ENCODE results near the gene LHPP. TPM values are rescaled to one million over a fixed set of nuclear protein-coding genes. Genes with fewer than 3 reads are reported as not detected.

Gene LHPP
- total and polyA plus RNA-seq, 4 experiments from 2014 or later: 17.9 to 22.4 (median 19.2) TPM

DNA sequence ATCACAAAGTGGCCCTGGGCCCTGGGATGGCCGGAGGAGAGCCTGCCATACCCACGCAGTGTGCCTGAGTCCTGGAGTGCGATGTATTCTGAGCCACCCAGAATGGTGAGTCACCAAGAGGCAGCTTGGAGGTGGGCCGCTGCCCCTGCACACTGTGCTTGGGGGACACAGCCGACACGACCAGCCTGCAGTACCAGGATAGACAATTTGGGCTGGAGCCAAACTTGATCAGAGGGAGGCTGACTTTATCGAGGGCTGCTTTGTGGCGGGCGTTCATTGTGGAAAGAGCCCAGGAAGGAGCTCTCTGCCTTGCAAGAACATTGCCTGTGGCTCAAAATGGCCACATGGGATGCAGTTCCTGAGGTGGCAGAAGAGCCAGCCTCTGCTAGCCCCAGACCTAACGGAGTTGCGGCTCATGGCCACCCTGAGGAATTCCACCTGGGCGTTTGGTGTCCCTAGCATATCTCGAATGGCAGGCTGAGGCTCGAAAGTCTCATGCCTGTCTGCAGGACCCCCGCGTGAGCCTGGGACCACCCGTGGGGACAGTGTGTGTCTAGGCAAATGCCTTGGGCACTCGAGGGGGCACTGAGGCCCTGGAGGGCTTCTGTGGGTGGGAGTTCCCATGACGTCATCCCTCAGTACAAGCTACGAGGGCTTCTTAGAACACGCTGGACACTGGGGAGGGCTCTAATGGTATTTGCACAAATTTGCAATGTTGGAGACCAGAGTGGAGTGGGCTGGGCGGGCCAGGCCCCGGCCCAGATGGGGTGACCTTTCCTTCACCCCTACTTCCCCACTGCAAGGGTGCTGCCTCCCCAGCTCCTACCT, 79.7 kb downstream of the LHPP start:
- no peaks in the 10 kb centered on the region for H3K36me3 ChIP-seq (ENCODE audit: insufficient read depth, low read length)
- H3K27me3 Mint-ChIP-seq: no peaks in the 10 kb centered on the region
- no peaks in the 10 kb centered on the region for H3K36me3 Mint-ChIP-seq
- no peaks in the 10 kb centered on the region for H3K9me3 ChIP-seq (ENCODE audit: control insufficient read depth in 1 of 2, low read length in 2 of 2)
- intact Hi-C loops (cut with micrococcal nuclease): no loop called here
- peaks cover 3 to 20% (median 8%) of the 10 kb centered on the region in 4 donors for H3K4me1 Mint-ChIP-seq
- no peaks in the 10 kb centered on the region for H3K9me3 Mint-ChIP-seq
- H3K4me3 ChIP-seq (ENCODE audit: low read length in 2 of 2): no peak overlapping the region
- H3K27me3 ChIP-seq (ENCODE audit: insufficient read depth, low read length): no peaks in the 10 kb centered on the region
- peaks cover 15% of the 10 kb centered on the region for H3K4me1 ChIP-seq (ENCODE audit: insufficient read depth, low read length)
- no peak overlapping the region for H3K4me3 Mint-ChIP-seq
- H3K27ac Mint-ChIP-seq: no peak overlapping the region
- POLR2A ChIA-PET (ENCODE audit: partially characterized antibody): interaction anchor here (0.6 to 4.2 kb wide), 4 partner anchors 18 to 217 kb away, joined by 3 to 27 read pairs (median 6); partner anchors contain the start of gene FAM53B
- no peak overlapping the region for H3K27ac ChIP-seq (ENCODE audit: low read depth, low read length)
- CTCF ChIA-PET (ENCODE audit: partially characterized antibody): interaction anchor here (0.6 to 17.6 kb wide), 13 partner anchors 8 to 288 kb away, joined by 3 to 256 read pairs (median 3); partner anchors contain the start of gene FAM53B
- no peak for DNase-seq

DNA sequence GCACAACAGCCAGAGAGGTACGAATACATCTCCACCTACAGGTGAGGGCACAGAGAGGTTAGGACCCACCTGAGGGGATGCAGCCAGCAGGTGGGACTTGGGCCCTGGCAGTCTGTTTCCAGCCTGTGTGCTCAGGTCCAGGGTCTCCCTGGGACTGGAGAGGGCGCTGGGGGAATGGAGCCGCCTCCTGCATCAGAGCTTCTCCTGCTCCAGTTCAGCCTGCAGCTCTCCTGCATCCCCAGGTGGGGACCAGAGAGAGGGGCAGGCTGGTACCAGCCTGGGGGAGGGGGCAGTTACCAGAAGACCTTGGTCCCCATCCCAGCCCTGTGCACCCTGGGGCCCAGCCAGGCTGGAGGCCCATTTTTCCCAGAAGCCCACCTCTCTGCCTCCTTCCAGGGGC, 80.7 kb downstream of the LHPP start:
- no peaks in the 10 kb centered on the region for H3K27me3 ChIP-seq (ENCODE audit: insufficient read depth, low read length)
- H3K4me3 ChIP-seq (ENCODE audit: low read length in 2 of 2): no peak overlapping the region
- DNase-seq: no peak
- Mint-ChIP-seq H3K36me3 (no peaks in the 10 kb centered on the region), H3K4me1 (peaks cover 3 to 22% (median 9%) of the 10 kb centered on the region in 4 donors), H3K4me3 (no peak overlapping the region), H3K27ac (no peak overlapping the region), H3K9me3 (no peaks in the 10 kb centered on the region), H3K27me3 (no peaks in the 10 kb centered on the region)
- H3K4me1 ChIP-seq (ENCODE audit: insufficient read depth, low read length): peaks cover 15% of the 10 kb centered on the region
- no peaks in the 10 kb centered on the region for H3K9me3 ChIP-seq (ENCODE audit: control insufficient read depth in 1 of 2, low read length in 2 of 2)
- no peak overlapping the region for H3K27ac ChIP-seq (ENCODE audit: low read depth, low read length)
- intact Hi-C loops (cut with micrococcal nuclease): no loop called here
- ChIA-PET POLR2A (ENCODE audit: partially characterized antibody) (no interaction called here), CTCF (ENCODE audit: partially characterized antibody) (interaction anchor here (3.5 to 17.6 kb wide), 3 partner anchors 176 to 205 kb away, joined by 22 to 256 read pairs (median 94); partner anchors contain the start of gene FAM53B)
- no peaks in the 10 kb centered on the region for H3K36me3 ChIP-seq (ENCODE audit: insufficient read depth, low read length)

DNA sequence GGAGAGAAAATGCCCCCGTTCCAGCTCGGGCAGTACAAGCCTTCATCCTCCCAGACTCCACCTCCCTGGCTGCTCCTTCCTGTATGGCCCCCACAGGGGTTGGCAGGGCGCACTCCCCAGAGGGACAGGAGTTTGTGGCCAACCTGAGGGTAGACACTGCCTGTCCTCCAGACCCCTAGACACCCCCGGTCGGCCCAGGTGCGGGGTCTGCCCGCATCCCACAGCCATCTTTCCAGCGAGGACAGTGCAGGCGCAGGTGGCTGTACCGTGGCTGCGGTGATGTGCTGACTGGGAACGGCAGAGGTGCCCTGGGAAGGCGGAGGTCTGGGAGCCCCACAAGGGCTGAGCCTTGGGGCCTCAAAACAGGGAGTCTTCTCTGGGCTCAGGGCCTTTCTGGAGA, 81.5 kb downstream of the LHPP start:
- Histone ChIP-seq H3K27me3 (ENCODE audit: insufficient read depth, low read length) (no peaks in the 10 kb centered on the region), H3K4me1 (ENCODE audit: insufficient read depth, low read length) (peaks cover 15% of the 10 kb centered on the region), H3K36me3 (ENCODE audit: insufficient read depth, low read length) (no peaks in the 10 kb centered on the region), H3K4me3 (ENCODE audit: low read length in 2 of 2) (no peak overlapping the region), H3K27ac (ENCODE audit: low read depth, low read length) (no peak overlapping the region), H3K9me3 (ENCODE audit: control insufficient read depth in 1 of 2, low read length in 2 of 2) (no peaks in the 10 kb centered on the region)
- intact Hi-C loops (cut with micrococcal nuclease): no loop called here
- H3K4me1 Mint-ChIP-seq: peaks cover 3 to 22% (median 9%) of the 10 kb centered on the region in 4 donors
- H3K4me3 Mint-ChIP-seq: no peak overlapping the region
- no peaks in the 10 kb centered on the region for H3K9me3 Mint-ChIP-seq
- no peaks in the 10 kb centered on the region for H3K27me3 Mint-ChIP-seq
- no peak for DNase-seq
- CTCF ChIA-PET (ENCODE audit: partially characterized antibody): interaction anchor here (2.2 to 17.6 kb wide), 2 partner anchors 198 to 204 kb away, joined by 10 to 256 read pairs; partner anchors contain the start of gene FAM53B
- H3K36me3 Mint-ChIP-seq: no peaks in the 10 kb centered on the region
- no peak overlapping the region for H3K27ac Mint-ChIP-seq
- POLR2A ChIA-PET (ENCODE audit: partially characterized antibody): interaction anchor here (1.0 kb wide), 1 partner anchor 200 kb away, joined by 3 read pairs; no protein-coding TSS in a partner anchor

DNA sequence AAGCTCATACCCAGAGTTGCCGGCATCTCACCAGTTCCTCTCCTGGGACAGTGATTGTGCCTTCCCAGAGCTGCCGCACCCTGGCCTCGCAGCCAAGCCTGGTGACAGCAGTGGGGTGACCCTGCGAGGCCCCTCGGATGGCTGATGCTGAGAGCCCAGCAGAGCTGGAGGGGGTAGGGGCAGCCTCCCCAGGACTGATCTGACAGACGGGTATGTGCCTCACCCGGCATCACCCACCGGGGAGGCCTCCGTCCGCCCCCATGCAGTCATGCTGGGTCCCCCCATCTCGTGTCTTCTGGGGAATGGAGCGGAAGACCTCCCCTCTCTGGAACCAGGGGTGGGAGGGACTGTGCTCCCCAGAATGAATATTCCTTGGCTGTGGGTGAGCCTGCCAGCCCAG, 82.3 kb downstream of the LHPP start:
- Mint-ChIP-seq H3K36me3 (no peaks in the 10 kb centered on the region), H3K27ac (no peak overlapping the region), H3K9me3 (no peaks in the 10 kb centered on the region), H3K4me1 (peaks cover 3 to 22% (median 9%) of the 10 kb centered on the region in 4 donors), H3K27me3 (no peaks in the 10 kb centered on the region), H3K4me3 (no peak overlapping the region)
- ChIA-PET POLR2A (ENCODE audit: partially characterized antibody) (interaction anchor here (1.0 kb wide), 1 partner anchor 199 kb away, joined by 3 read pairs; no protein-coding TSS in a partner anchor), CTCF (ENCODE audit: partially characterized antibody) (interaction anchor here (1.5 to 17.6 kb wide), 3 partner anchors 198 to 203 kb away, joined by 4 to 256 read pairs (median 10); partner anchors contain the start of gene FAM53B)
- H3K36me3 ChIP-seq (ENCODE audit: insufficient read depth, low read length): no peaks in the 10 kb centered on the region
- H3K4me3 ChIP-seq (ENCODE audit: low read length in 2 of 2): no peak overlapping the region
- no peak for DNase-seq
- intact Hi-C loops (cut with micrococcal nuclease): no loop called here
- H3K27ac ChIP-seq (ENCODE audit: low read depth, low read length): no peak overlapping the region
- H3K9me3 ChIP-seq (ENCODE audit: control insufficient read depth in 1 of 2, low read length in 2 of 2): no peaks in the 10 kb centered on the region
- H3K27me3 ChIP-seq (ENCODE audit: insufficient read depth, low read length): no peaks in the 10 kb centered on the region
- H3K4me1 ChIP-seq (ENCODE audit: insufficient read depth, low read length): peaks cover 15% of the 10 kb centered on the region

DNA sequence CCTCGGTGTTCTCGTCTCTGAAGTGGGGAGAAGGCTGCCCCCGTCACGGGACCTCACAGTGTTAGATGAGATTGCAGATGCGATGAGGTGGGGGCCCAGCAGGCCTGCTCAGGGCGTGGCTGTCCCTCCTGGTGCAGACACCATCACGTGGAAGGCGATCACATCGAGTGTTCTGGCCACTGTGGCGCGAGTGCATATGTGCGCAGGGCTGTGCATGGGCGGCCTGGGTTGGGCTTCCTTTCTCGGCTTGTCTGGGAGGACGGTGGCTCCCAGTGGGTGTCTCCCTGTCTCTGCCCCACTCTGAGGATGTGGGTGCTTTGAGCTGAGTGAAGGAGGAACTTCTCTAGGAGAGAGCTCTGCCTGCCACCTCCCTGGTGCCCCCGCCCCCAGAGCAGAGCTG, 83.1 kb downstream of the LHPP start:
- Histone ChIP-seq H3K27me3 (ENCODE audit: insufficient read depth, low read length) (no peaks in the 10 kb centered on the region), H3K4me3 (ENCODE audit: low read length in 2 of 2) (no peak overlapping the region), H3K27ac (ENCODE audit: low read depth, low read length) (no peak overlapping the region), H3K4me1 (ENCODE audit: insufficient read depth, low read length) (peaks cover 15% of the 10 kb centered on the region), H3K9me3 (ENCODE audit: control insufficient read depth in 1 of 2, low read length in 2 of 2) (no peaks in the 10 kb centered on the region), H3K36me3 (ENCODE audit: insufficient read depth, low read length) (no peaks in the 10 kb centered on the region)
- Mint-ChIP-seq H3K4me1 (peaks cover 3 to 22% (median 9%) of the 10 kb centered on the region in 4 donors), H3K9me3 (no peaks in the 10 kb centered on the region), H3K27ac (no peak overlapping the region), H3K27me3 (no peaks in the 10 kb centered on the region), H3K4me3 (peak overlapping the region in 1 of 8 donors; percentile 51), H3K36me3 (no peaks in the 10 kb centered on the region)
- ChIA-PET CTCF (ENCODE audit: partially characterized antibody) (interaction anchor here (1.5 to 17.6 kb wide), 5 partner anchors 14 to 203 kb away, joined by 4 to 256 read pairs (median 7); partner anchors contain the start of gene FAM53B), POLR2A (ENCODE audit: partially characterized antibody) (no interaction called here)
- intact Hi-C loops (cut with micrococcal nuclease): no loop called here
- DNase-seq: no peak

DNA sequence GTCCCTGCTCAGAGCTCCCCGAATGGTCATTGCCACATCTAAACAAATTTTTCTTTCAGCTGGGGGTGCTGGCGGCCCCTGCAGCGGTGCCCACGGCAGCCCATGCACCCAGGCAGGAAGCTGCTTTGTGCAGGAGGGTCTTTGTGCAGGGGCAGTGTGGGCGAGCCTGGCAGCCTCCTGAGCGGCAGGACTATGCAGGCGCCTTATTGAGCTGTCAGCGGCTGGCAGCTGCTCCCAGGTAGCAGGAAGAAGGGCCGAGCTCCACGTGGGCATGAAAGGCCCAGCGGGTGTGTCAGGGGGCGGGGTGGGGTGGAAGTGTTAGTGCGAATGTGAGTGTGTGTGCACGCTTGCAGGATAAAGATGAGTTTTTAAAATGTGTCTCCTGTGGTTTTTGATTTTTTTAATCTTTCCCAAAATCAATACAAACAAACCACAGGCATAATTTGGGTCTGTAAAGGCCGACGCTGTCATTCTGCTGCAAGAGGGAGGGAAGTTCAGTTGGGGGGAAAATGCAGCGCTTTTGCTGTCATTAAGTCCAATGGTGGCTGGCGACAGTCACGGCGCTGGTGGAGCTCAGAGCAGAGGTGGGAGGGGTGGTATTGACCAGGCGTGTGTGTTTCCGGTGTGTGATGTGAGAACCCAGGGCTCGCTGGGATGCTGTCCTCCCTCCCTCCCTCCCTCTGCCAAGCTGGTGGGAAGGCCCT, 83.9 kb downstream of the LHPP start:
- peaks cover 12% of the 10 kb centered on the region for H3K4me1 ChIP-seq (ENCODE audit: insufficient read depth, low read length)
- Mint-ChIP-seq H3K27me3 (no peaks in the 10 kb centered on the region), H3K9me3 (no peaks in the 10 kb centered on the region), H3K27ac (peak overlapping the region in 2 of 7 donors; percentile 22 to 77), H3K36me3 (no peaks in the 10 kb centered on the region), H3K4me1 (peaks cover 3 to 22% (median 9%) of the 10 kb centered on the region in 4 donors), H3K4me3 (peak overlapping the region in 2 of 8 donors; percentile 20 to 46)
- ChIA-PET CTCF (ENCODE audit: partially characterized antibody) (interaction anchor here (1.2 to 17.6 kb wide), 6 partner anchors 15 to 202 kb away, joined by 4 to 256 read pairs (median 6); partner anchors contain the start of gene FAM53B), POLR2A (ENCODE audit: partially characterized antibody) (interaction anchor here (1.1 kb wide), 1 partner anchor 200 kb away, joined by 3 read pairs; no protein-coding TSS in a partner anchor)
- no peaks in the 10 kb centered on the region for H3K9me3 ChIP-seq (ENCODE audit: control insufficient read depth in 1 of 2, low read length in 2 of 2)
- H3K27me3 ChIP-seq (ENCODE audit: insufficient read depth, low read length): no peaks in the 10 kb centered on the region
- intact Hi-C loops (cut with micrococcal nuclease): no loop called here
- no peaks in the 10 kb centered on the region for H3K36me3 ChIP-seq (ENCODE audit: insufficient read depth, low read length)
- DNase-seq: no peak
- H3K4me3 ChIP-seq (ENCODE audit: low read length in 2 of 2): no peak overlapping the region
- no peak overlapping the region for H3K27ac ChIP-seq (ENCODE audit: low read depth, low read length)

DNA sequence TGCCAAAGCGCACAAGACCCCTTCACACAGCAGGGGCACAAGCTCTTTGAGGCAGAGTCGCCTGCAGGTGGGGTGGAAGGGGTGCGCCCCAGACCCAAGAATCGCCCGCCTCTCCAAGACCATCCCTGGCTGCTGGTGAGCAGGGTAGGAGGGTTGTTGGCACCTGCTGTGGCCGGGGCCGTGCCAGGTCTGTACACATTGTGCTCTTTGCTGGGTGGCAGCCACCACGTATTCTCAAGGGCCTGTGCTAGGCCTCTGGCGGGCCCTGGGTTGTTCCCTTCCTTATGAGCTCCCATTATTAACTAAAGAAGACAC, 84.4 kb downstream of the LHPP start:
- no peak for DNase-seq
- no peak overlapping the region for H3K4me3 ChIP-seq (ENCODE audit: low read length in 2 of 2)
- Mint-ChIP-seq H3K4me1 (peaks cover 3 to 22% (median 9%) of the 10 kb centered on the region in 4 donors), H3K4me3 (no peak overlapping the region), H3K27me3 (no peaks in the 10 kb centered on the region), H3K36me3 (no peaks in the 10 kb centered on the region), H3K27ac (peak overlapping the region in 1 of 7 donors; percentile 75), H3K9me3 (no peaks in the 10 kb centered on the region)
- H3K36me3 ChIP-seq (ENCODE audit: insufficient read depth, low read length): no peaks in the 10 kb centered on the region
- ChIA-PET POLR2A (ENCODE audit: partially characterized antibody) (interaction anchor here (1.1 kb wide), 1 partner anchor 199 kb away, joined by 3 read pairs; no protein-coding TSS in a partner anchor), CTCF (ENCODE audit: partially characterized antibody) (interaction anchor here (1.2 to 17.6 kb wide), 4 partner anchors 15 to 201 kb away, joined by 4 to 256 read pairs (median 6); partner anchors contain the start of gene FAM53B)
- no peaks in the 10 kb centered on the region for H3K27me3 ChIP-seq (ENCODE audit: insufficient read depth, low read length)
- no peak overlapping the region for H3K27ac ChIP-seq (ENCODE audit: low read depth, low read length)
- H3K9me3 ChIP-seq (ENCODE audit: control insufficient read depth in 1 of 2, low read length in 2 of 2): no peaks in the 10 kb centered on the region
- peaks cover 11% of the 10 kb centered on the region for H3K4me1 ChIP-seq (ENCODE audit: insufficient read depth, low read length)
- intact Hi-C loops (cut with micrococcal nuclease): no loop called here

Data from CD4-positive, alpha-beta memory T cell (primary cell).